Muscle of leg (tissue), 11 donors: ENCODE results near the gene SCTR. TPM values are rescaled to one million over a fixed set of nuclear protein-coding genes. Genes with fewer than 3 reads are reported as not detected.
A peak's percentile ranks its signal among the peaks of the same experiment; 100 is the strongest.

ENCODE experiments used
- DNase-seq: peaks from one replicate; pipeline ENCODE4 v3.0.0; 2013
- H3K27ac ChIP-seq: one replicate; pipeline ENCODE4 v1.5.1; 2013; ENCODE audit warnings: mild to moderate bottlenecking, low read length, control low read depth
- H3K27me3 ChIP-seq: one replicate; pipeline ENCODE4 v1.6.1; 2013; ENCODE audit warnings: low read length; ENCODE audit not compliant: control insufficient read depth, insufficient read depth
- H3K36me3 ChIP-seq: one replicate; pipeline ENCODE4 v1.6.1; 2013; ENCODE audit warnings: low read length; ENCODE audit not compliant: control insufficient read depth, insufficient read depth
- H3K4me1 ChIP-seq: one replicate; pipeline ENCODE4 v1.6.1; 2013; ENCODE audit warnings: low read length; ENCODE audit not compliant: control insufficient read depth, insufficient read depth
- H3K4me3 ChIP-seq: one replicate; pipeline ENCODE4 v1.5.1; 2013; ENCODE audit warnings: low read length, control low read depth
- H3K9me3 ChIP-seq: replicated peaks from 2 replicates; pipeline ENCODE4 v1.6.1; 2013; ENCODE audit warnings: low read depth, low read length; ENCODE audit not compliant: control insufficient read depth
- WGBS: methylation state at CpG from one replicate; pipeline ENCODE4 v1.1.5; 2013; ENCODE audit warnings: missing lambda C conversion rate; ENCODE audit not compliant: insufficient coverage; 5-methylcytosine and 5-hydroxymethylcytosine counted together
- polyA plus RNA-seq, 8 donors: library from polyadenylated mRNA; unstranded; fragments of 120-200 nt; gene quantifications; one replicate each; pipeline versions ENCODE4 v1.2.1 to v1.2.3, GENCODE V29; 2013; ENCODE audit warnings: inconsistent platforms in 1 of 8, low replicate concordance in 1 of 8; ENCODE audit not compliant: insufficient read length in 8 of 8, insufficient read depth in 1 of 8
- total RNA-seq: library from RNA; stranded (reverse); fragments of 120-200 nt; gene quantifications from one replicate; pipeline ENCODE4 v1.2.4, GENCODE V29; 2013

Gene SCTR
- total and polyA plus RNA-seq, 9 donors = 0.32 to 5.0 (median 1.1) TPM; not detected in 2

DNA sequence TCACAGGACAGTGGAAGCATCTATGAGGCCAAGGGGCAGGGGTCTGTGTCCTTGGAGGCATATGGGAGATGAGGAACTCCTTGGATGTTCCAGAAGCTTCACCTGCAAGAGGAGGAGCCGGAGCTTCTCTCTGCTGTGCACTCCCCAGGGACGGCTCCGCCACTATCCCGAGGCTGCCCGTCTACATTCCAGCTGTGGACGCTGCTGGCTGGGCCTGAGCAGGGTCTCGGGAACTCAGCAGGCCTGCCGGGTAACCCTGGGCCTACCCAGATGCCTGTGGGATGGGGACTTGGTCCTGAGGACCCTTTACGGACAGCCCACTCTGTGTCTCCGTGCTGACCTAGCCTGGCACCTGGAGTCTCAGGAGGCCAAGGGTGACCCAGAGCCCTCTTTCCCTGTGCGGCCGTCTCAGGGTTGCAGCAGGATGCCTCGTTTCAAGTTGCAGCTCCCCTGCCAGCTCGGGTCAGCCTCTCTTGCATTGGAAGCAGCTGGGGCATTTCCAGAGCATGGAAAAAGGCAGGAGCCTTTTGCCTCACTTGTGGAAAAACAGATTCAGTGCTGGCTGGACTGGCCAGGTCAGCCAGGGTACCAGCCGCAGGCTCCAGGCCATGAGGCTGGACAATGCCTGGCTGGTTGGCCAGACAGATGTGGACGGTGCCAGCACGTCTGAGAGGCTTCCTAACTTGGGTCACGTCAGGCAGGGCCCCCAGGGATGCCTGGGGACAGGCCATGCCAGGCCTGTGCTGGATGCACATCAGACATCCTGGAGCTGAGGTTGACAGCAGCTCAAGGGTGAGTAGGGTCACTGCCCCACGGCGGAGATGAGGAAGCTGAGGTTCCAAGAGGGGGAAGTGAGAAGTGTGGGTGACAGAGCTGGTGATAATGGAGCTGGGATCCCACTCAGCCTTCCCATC lies 41.5 kb downstream of the SCTR start:
- DNase-seq = peak; percentile 76
- H3K9me3 ChIP-seq = no peaks in the 10 kb centered on the region
- peak overlapping the region; percentile 13 for H3K27ac ChIP-seq
- H3K36me3 ChIP-seq = no peaks in the 10 kb centered on the region
- WGBS = 33% methylated on average over 19 of the region's 20 CpGs
- H3K4me1 ChIP-seq = peaks cover 52% of the 10 kb centered on the region
- H3K27me3 ChIP-seq = peaks cover 2% of the 10 kb centered on the region
- no peak overlapping the region for H3K4me3 ChIP-seq

DNA sequence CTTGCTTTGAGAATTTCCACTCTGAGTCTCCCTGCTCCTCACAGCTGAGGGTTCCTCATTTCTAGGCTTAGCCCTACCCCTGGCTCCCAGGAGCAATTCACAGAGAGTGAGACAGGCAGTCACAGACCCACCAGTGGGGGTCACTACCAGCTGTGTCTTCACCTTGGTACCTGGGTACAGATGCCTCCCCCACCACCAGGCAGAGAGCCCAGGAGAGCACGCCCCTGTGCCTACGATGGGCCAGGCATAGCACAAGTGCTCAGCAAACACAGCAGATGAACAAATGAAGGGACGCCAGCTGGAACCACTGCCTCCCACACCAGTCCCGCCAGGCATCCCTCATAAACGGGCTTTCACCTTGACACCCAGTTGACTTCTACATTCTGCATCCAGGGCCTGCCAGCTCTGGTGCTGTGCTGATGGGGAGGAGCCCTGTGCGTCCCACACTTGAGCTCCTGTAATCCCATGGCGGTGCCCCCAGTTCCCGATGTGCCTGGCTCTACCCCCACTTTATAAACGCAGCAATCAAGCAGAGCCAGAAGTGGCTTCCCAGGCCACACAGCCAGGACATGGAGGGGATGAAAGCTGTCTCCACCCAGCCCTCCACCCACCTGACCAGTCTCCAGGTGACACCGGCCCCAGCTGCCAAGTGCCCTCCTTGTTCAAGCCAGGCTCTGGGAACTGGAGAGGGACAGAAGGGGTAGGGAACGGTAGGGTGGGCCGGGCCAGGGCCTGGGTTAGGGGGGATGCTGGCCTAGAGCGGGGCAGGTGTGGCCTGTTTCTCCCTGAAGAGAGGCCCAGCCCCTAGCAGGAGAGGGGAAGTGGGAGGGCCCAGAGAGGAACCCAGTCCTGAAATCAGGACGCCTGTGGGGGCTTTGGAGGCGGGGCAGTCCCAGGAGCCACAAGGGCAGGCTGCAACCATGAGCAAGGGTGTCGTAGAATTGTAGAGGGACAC lies 42.5 kb downstream of the SCTR start:
- Histone ChIP-seq H3K36me3 (no peaks in the 10 kb centered on the region), H3K9me3 (no peaks in the 10 kb centered on the region), H3K27me3 (peaks cover 2% of the 10 kb centered on the region), H3K27ac (no peak overlapping the region), H3K4me3 (no peak overlapping the region), H3K4me1 (peaks cover 44% of the 10 kb centered on the region)
- no peak for DNase-seq
- 63% methylated on average over 14 of the region's 16 CpGs for WGBS

DNA sequence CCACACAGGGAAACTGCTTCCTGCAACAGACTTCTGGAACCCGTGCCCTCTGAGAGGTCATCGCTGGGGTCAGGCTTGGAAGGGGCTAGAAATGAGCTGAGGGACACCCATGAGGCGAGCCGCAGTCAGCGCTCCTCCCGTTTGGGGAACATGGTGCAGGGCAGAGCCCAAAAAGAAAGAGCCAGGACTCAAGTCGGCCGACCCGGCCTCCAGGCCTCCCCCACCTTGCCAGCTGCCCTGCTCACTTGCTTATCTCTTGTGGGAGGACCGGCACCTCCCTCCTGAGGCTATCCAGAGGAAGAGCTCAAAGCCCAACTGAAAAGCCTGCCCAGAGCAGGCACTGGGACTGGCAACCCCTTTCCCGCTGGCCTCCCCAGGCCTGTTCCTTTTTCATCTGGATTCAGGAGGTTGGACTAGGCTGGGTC lies 43.6 kb downstream of the SCTR start:
- WGBS = 89% methylated on average over 8 of the region's 11 CpGs
- DNase-seq = no peak
- Histone ChIP-seq H3K36me3 (no peaks in the 10 kb centered on the region), H3K27me3 (peaks cover 2% of the 10 kb centered on the region), H3K9me3 (no peaks in the 10 kb centered on the region), H3K4me1 (peaks cover 50% of the 10 kb centered on the region), H3K27ac (no peak overlapping the region), H3K4me3 (no peak overlapping the region)

DNA sequence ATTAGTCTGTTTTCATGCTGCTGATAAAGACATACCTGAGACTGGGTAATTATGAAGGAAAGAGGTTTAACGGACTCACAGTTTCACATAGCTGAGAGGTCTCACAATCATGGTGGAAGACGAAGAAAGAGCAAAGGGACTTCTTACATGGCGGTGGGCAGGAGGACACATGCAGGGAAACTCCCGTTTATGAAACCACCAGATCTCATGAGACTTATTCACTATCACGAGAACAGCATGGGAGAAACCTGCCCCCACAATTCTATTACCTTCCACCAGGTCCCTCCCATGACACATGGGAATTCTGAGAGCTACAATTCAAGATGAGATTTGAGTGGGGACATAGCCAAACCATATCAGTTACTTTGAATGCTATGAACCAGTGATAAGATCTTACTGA lies 44.1 kb downstream of the SCTR start:
- Histone ChIP-seq H3K4me1 (peaks cover 49% of the 10 kb centered on the region), H3K27ac (no peak overlapping the region), H3K27me3 (peaks cover 2% of the 10 kb centered on the region), H3K36me3 (no peaks in the 10 kb centered on the region), H3K4me3 (no peak overlapping the region), H3K9me3 (no peaks in the 10 kb centered on the region)
- DNase-seq = no peak
- 95% methylated on average over 4 of the region's 5 CpGs for WGBS

DNA sequence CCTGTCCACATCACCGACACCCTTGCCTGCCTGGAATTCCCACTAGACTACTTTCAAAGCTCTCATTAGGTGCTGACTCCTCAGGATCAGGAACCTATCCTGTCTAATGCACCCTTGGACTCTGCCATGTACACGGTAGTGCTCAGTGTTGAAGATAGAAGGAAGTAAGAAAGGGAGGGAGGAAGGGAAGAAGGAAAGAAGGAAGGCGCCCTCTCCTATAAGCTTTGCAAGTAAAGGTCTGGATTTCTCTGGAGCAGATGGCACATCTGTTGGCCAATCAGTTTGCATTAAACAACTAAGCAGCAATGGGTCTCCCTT lies 45.3 kb downstream of the SCTR start:
- Histone ChIP-seq H3K36me3 (no peaks in the 10 kb centered on the region), H3K4me1 (peaks cover 43% of the 10 kb centered on the region), H3K4me3 (no peak overlapping the region), H3K27me3 (peaks cover 2% of the 10 kb centered on the region), H3K9me3 (no peaks in the 10 kb centered on the region), H3K27ac (no peak overlapping the region)
- DNase-seq = no peak
- 100% methylated on average over 1 of the region's 3 CpGs for WGBS

DNA sequence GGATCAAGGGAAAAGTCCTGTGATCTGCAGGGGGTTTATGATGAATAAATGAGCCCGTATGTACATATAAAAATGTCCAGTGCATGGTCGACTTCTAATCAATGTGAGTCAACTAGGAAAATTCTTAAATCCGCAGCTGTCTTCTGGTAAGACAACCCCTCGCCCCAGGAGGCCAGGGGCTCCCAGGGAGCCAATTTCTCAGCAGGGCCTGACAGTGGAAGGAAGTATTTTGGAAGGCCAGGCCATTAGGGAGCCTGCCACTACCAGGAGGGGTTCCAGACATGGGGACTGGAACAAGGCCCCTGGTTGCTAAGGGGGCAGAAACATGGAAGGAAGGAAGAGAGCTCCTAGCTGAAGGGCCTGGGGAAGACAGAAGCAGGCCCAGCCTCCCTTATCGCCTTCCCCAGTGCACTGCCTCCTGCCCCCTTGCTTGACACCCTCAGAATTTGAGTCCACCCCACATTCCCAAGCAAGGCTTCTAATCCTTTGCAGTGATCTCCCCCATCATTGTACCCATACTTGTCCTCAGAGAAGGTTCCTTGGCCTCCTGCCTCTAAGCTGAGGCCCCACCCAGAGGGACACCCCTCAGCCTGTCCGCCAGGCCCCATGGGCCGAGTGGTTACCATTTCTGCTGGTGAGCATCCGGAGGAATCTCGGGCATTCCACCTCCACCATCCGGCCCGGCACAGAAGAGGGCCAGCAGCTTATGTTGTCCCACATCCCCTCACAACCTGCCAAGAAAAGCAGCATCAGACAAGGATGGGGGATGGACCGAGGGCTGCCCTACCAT lies 45.9 kb downstream of the SCTR start:
- Histone ChIP-seq H3K4me3 (no peak overlapping the region), H3K4me1 (peaks cover 38% of the 10 kb centered on the region)
- 80% methylated on average over 7 of the region's 12 CpGs for WGBS

DNA sequence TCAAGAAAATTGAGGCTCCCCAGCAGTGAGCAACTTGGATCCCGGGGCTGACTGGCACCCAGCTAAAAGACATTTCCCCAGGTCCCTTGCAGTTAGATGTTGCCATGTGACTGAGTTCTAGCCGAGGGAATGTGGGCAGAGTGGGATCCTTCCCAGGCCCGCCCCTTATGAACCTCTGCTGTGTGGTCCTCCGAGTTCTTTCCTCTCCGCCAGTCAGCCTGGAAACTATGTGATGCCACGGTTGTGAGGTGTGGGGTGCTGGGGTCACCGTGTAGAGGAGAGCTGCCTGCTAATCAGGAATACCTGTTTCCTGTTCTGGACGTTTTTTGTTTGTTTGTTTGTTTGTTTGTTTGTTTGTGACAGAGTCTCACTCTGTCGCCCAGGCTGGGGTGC lies 47.2 kb downstream of the SCTR start:
- Histone ChIP-seq H3K27me3 (peaks cover 2% of the 10 kb centered on the region), H3K4me1 (peaks cover 25% of the 10 kb centered on the region), H3K4me3 (no peak overlapping the region), H3K9me3 (no peaks in the 10 kb centered on the region), H3K27ac (no peak overlapping the region), H3K36me3 (no peaks in the 10 kb centered on the region)
- WGBS = 71% methylated on average over 2 of the region's 9 CpGs
- DNase-seq = no peak

More for the DNA sequence above, 45.9 kb downstream of the SCTR start:
- Histone ChIP-seq H3K36me3 (no peaks in the 10 kb centered on the region), H3K27me3 (peaks cover 2% of the 10 kb centered on the region), H3K27ac (no peak overlapping the region), H3K9me3 (no peaks in the 10 kb centered on the region)
- DNase-seq = no peak

DNA sequence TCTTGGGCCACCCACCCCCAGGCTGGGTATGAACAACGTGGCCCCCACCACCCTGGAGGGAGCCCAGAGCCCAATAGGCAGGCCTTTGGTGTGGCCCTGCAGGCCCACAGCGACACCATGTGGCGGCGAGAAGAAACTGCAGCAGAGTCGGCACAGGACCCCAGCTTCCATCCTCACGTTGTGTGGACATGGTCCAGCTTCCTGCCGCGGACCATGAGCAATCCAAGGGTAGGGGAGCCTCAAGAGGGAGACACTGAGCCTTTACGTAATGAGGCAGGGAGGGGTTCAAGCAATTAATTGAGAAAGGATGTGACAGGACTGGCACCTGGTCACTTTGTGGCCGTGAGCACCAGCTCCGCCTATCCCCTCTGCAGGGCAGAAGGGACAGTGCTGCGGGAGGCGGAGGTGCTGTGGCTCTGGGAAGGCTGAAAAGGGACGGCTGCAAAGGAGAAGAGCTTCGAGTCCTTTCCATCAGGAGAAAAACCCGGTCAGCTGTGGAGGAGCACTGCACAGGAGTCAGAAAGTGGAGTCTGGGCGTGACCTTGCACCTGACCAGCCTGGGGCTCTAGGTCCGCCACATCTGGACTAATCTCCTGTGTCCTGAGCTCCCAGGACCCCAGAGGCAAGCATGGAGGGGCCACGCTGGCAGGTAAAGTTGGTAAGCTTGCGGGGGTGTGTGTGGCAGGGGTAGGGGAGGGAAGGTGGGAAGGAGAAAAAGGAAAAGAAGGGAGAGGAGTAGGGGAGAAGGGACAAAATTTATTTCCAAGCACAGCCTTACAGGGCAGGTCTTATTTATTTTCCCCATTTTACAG lies 47.8 kb downstream of the SCTR start:
- Histone ChIP-seq H3K4me1 (peaks cover 20% of the 10 kb centered on the region), H3K4me3 (no peak overlapping the region), H3K36me3 (no peaks in the 10 kb centered on the region), H3K27me3 (peaks cover 2% of the 10 kb centered on the region), H3K9me3 (no peaks in the 10 kb centered on the region), H3K27ac (no peak overlapping the region)
- DNase-seq = peak; percentile 60
- 21% methylated on average over 14 of the region's 20 CpGs for WGBS

DNA sequence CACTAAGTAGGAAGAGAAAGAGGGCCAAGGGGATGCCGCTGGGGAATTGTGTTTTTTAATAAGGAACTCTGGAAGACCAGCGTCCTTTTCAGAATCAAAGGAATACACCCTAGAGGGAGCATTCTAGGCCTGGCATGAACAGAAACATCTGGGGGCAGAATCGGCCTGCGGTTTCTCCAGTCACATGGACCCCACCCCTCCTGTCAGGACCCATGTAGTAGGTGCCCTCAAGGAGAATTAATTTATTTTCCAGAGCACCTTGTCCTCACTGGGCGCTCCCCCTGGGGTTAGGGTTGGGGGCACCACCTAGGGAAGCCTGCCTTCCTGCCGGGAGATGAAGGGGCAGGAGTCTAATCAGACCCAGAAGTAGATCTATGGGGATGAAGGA lies 48.4 kb downstream of the SCTR start:
- WGBS = 28% methylated on average over 4 of the region's 6 CpGs
- Histone ChIP-seq H3K36me3 (no peaks in the 10 kb centered on the region), H3K4me3 (no peak overlapping the region), H3K27me3 (peaks cover under 1% of the 10 kb centered on the region), H3K27ac (no peak overlapping the region), H3K9me3 (no peaks in the 10 kb centered on the region), H3K4me1 (peaks cover 20% of the 10 kb centered on the region)
- no peak for DNase-seq
